Gastroesophageal sphincter (tissue), 3 donors: ENCODE data around the gene BMP10.

Source experiments
- CTCF ChIP-seq, 4 experiments: fragments of 200-600 bp in 2 of 4; fragments of 450-650 bp in 2 of 4; sonication (generic) in 1 of 4; IDR thresholded peaks; one replicate each; pipeline ENCODE4 v1.5.1; 2017 to 2019; ENCODE audit warnings: antibody characterized with exemption in 4 of 4, mild to moderate bottlenecking in 2 of 4, moderate library complexity in 2 of 4
- POLR2AphosphoS5 ChIP-seq: sonication (generic); formaldehyde crosslinking; IDR thresholded peaks from one replicate; pipeline ENCODE4 v1.6.1; 2017; ENCODE audit warnings: antibody characterized with exemption

- no peak for TF ChIP-seq POLR2AphosphoS5
- TF ChIP-seq CTCF (IDR thresholded peaks at IDR 0.05) = peak in 3 of 4 experiments; percentile 25 to 57 (median 34)
Observed at GRCh38 chr2:68837164-68837860, 33.9 kb downstream of the BMP10 start.
